GM21447 (cell line): ENCODE data around the gene AIRE.
"Not testable (repeated sequence)": the region's sequence is repeated elsewhere in the genome, so short reads cannot be mapped to it uniquely, and the experiment has no call there.

Source experiments
- ATAC-seq: cut with Tn5 transposase; IDR thresholded peaks from one replicate; pipeline ENCODE4 v1.9.1; 2021; ENCODE audit not compliant: unreplicated experiment

AIRE gene

GRCh38 chr21:44291078-44291935, 5.6 kb downstream of the AIRE start:
- ATAC-seq, result no peak

DNA sequence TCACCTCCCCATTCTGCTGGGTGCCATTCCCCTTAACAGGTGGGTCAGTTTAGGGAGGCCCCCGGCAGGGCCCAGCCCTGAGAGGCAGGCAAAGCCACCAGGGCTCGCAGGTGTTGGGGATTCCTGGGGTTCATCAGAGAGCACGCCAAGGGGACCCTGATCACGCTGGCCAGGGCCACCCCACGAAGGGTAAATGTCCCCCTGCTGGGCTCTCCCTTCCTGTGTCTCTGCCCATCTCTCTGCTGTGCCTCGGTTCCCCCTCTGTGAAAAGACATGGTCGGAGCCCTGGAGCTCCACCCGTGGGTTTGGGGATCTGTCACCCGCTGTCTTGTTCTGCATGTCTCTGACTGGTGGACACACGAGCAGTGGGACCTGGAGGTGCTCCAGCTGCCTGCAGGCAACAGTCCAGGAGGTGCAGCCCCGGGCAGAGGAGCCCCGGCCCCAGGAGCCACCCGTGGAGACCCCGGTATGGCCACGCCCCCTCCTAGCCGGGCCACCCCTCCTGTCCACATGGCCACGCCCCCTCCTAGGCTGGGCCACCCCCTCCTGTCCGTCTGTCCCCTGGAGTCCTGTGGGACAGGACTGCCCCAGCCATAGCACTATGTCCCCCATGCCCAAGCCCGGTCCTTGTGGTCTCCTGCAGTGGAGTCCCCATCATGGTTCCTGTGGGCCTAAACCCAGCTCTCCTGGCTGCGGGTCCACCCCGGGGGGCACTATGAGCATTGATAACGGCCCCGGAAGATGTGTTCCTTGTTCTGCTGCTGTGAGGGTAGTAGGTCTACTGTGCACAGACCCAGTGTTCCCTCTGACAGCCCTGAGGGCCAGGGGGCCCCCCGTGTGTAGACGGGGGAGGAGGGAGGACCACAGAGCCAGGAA, 6.5 kb downstream of the AIRE start:
- no peak for ATAC-seq

DNA sequence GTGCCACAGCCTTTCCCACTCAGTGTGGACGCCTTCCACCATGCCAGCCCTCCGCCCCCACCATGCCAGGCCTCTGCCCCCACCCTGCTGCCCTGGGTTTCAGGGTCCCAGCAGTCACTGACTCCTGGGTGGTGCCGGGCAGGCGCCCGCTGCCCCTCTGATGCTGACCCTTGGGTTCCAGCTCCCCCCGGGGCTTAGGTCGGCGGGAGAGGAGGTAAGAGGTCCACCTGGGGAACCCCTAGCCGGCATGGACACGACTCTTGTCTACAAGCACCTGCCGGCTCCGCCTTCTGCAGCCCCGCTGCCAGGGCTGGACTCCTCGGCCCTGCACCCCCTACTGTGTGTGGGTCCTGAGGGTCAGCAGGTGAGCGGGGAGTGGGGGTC, 7.1 kb downstream of the AIRE start:
- ATAC-seq, result no peak

DNA sequence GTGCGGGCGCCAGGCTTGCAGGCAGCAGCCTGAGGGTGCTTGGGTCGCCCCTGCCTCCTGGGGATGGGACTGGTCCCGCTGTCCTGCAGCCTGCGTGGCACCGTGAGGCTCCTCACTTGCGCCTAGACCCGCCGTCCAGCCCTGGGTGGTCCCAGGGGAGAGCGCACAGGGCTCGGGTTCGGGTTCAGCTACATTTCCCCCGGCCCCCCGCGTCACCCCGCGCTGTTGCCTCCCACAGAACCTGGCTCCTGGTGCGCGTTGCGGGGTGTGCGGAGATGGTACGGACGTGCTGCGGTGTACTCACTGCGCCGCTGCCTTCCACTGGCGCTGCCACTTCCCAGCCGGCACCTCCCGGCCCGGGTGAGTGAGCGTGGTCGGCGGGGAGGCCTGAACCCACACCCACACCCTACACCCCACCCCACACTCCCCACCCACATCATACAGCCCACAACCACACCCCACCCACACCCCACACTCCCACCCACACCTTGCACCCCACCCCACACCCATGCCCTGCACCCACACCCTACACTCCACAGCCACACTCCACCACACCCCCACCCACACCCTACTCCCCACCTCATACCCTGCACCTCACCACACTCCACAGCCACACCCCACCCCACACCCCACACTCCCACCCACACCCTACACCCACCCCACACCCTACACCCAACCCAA, 8.0 kb downstream of the AIRE start:
- no peak for ATAC-seq

DNA sequence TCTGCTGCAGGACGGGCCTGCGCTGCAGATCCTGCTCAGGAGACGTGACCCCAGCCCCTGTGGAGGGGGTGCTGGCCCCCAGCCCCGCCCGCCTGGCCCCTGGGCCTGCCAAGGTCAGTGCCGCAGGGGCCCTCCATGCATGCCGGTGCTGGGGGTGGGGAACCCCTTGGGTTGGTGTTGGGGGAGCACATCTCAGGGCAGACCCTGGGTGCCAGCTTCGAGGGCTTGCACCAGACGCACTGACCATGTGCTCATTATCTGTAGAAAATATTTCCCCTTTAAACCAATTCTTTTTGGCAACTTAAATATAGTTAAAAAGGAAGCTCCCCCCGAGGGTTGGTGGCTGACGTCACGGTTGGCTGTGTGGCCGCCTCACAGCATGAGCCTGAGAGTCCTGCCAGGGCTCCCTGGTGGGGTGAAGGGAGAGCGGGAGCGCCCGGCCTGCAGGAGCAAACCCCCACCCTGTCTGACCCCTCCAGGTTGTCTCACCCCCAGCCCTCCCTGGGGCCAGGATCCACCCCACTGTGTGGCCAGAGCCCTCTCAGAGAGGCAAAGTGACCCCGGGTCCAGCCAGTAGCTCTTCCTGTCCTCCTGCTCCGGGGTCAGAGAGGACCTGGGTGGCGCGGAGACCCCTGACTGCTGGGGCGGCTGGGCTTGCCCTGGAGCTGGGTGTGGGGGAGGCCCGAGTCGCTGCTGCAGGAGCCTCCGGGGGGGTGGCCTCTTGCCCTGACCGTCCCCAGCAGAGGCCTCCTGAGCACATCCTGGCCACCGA, 8.9 kb downstream of the AIRE start:
- no peak for ATAC-seq

GRCh38 chr21:44295163-44295573, 9.5 kb downstream of the AIRE start:
- ATAC-seq, result no peak

DNA sequence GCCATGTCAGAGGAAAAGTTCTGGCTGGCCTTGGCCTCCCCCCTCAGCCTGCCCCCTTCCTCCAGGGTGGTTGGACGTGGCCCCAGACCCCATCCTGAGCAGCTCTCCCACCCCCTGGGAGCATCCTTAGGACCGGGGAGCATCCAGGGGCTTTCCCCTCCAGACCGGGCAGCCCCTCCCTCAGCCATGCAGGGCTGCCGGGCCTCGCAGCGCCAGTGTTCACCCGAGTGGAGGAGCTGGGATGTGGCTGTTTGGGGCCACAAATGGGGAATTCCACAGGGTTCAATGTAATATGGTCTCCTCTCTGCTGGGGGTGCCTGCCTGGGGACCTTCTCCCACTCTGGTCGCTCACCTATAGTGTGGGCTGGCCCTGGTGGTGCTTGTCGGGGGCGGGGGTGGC, 10.0 kb downstream of the AIRE start:
- no peak for ATAC-seq

- no peak for ATAC-seq
Observed at GRCh38 chr21:44296103-44296519, 10.4 kb downstream of the AIRE start.

DNA sequence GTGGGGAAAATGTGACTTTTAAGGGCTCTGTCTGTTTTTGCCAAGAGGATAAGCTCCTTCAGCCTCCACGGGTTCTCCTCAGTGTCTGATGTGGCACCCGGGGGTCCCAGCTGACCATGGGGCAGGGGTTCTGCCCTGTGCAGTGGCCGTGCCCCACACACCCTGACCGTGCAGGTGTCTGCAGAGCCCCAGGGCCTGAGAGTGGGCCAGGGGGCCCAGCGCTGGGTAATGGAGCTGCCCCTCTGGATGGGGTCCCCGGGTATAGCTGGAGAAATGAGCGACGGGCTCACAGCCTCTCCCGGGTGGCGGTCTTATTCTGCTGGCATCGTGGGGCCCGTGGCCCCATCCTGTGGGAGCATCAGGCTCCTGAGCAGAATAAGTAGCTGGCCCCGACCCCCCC, 11.2 kb downstream of the AIRE start:
- no peak for ATAC-seq

DNA sequence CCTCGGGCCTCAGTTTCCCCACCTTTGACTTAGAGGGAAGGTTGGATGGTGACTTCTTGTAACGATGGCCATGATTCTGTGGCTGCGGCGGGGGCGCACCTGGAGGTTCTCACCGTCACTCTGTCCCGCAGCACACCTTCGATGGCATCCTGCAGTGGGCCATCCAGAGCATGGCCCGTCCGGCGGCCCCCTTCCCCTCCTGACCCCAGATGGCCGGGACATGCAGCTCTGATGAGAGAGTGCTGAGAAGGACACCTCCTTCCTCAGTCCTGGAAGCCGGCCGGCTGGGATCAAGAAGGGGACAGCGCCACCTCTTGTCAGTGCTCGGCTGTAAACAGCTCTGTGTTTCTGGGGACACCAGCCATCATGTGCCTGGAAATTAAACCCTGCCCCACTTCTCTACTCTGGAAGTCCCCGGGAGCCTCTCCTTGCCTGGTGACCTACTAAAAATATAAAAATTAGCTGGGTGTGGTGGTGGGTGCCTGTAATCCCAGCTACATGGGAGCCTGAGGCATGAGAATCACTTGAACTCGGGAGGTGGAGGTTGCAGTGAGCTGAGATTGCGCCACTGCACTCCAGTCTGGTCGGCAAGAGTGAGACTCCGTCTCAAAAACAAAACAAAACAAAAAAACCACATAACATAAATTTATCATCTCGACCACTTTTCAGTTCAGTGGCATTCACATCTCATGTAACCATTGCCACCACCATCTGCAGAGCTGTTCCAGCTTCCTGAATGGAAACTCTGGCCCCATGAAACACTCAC, 12.0 kb downstream of the AIRE start:
- peak; percentile 35 for ATAC-seq

DNA sequence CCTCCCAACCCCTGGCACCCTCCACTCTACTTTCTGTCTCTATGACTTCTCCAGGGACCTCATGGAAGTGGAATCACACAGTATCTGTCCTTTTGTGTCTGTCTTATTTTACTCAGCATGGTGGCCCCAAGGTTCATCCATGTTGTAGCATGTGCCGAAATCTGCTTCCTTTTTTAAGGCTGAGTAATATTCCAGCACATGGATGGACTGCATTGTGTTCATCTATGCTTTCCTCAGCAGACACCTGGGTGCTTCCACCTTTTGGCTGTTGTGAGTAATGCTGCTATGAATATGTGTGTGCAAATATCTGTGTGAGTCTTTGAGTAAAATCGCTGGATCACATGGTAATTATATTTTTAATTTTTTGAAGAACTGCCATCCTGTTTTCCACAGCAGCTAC, 12.6 kb downstream of the AIRE start:
- ATAC-seq, result no peak

DNA sequence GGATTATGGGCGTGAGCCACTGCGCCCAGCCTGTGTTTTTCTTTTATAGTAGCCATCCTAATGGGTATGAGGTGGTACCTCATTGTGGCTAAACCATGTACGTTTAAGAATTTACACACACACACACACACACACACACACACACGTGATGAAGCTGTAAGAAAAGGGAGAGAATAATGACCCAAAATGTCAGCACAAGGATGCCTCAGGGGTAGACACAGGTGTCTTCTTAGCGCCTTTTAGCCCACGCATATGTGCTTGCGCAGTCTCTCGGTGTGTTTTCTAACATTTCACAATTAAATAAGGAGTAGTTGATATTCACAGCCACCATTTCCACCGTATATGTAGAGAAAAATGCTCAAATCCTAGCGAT, 13.4 kb downstream of the AIRE start:
- no peak for ATAC-seq

GRCh38 chr21:44299458-44300261, 14.0 kb downstream of the AIRE start, which contains the start of gene PFKL:
Gene PFKL, plus strand, starts transcription at chr21:44300053. Its CDS starts 53 bp downstream, at chr21:44300106.
- ATAC-seq, result peak; percentile 57

- no peak for ATAC-seq
Observed at GRCh38 chr21:44300262-44300959, 14.7 kb downstream of the AIRE start.

DNA sequence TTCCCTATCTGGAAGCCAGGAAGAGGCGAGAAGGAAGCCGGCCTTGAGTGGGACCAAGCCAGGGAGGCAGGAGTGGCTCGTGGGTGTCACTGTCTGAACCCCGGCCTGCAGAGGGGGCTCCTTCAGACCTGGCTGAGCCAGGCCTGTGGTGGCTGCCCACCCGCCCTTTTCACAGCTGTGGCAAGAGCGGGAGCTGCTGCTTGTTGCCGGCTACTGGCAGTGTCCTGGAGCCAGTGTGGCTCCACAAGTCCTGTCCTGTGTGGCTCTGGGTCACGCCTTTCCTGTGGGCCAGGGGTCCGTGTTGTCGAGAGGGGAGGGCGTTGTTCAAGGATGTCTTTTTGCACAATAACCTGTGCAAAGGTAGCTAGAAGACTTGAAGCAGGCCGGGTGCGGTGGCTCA, 15.5 kb downstream of the AIRE start:
- no peak for ATAC-seq

DNA sequence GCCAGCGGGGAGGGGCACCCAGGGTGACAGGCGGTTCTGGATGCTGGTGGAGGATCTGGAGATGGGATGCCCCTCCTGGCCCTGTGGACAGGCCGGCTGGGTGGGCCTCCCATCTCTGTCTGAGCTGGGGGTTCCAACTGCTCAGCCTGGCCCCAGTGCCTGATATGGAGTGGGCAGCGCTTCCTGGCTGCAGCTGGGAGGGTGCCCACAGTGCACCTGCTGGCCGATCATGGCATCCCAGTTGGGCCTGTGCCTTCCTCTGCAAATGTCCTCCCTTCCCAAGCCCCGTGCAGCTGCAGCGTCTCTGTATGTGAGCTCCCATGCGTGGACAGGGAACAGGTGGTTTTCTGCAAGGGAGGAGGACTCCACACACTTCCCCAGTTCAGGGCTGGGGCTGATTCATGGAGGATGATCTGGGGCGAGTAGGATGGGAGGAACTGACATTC, 16.3 kb downstream of the AIRE start:
- no peak for ATAC-seq

GRCh38 chr21:44302573-44303401, 17.1 kb downstream of the AIRE start:
- ATAC-seq, result not testable (repeated sequence)
